ENCODE results near the gene BAZ2B. TPM values are rescaled to one million over a fixed set of nuclear protein-coding genes. Genes with fewer than 3 reads are reported as not detected.
A peak's percentile ranks its signal among the peaks of the same experiment; 100 is the strongest.

BAZ2B gene
- total RNA-seq, 2 donors from 2014 or later = 40.2 to 47.1 TPM

- Histone ChIP-seq H3K27ac (no peak overlapping the region), H3K27me3 (no peaks in the 10 kb centered on the region), H3K4me1 (no peaks in the 10 kb centered on the region), H3K9me3 (no peaks in the 10 kb centered on the region), H3K4me3 (no peak overlapping the region), H3K36me3 (no peaks in the 10 kb centered on the region)
- DNase-seq (ENCODE audit: low spot score) = no peak
- TF ChIP-seq CTCF (IDR thresholded peaks at IDR 0.05) = no peak
Observed at GRCh38 chr2:159623436-159623835, 7.1 kb upstream of the BAZ2B start.

- Histone ChIP-seq H3K36me3 (no peaks in the 10 kb centered on the region), H3K4me3 (no peak overlapping the region), H3K27me3 (no peaks in the 10 kb centered on the region), H3K4me1 (peaks cover 0 to 4% of the 10 kb centered on the region in 2 donors), H3K9me3 (no peaks in the 10 kb centered on the region), H3K27ac (no peak overlapping the region)
- no peak for DNase-seq (ENCODE audit: low spot score)
- no peak for TF ChIP-seq CTCF (IDR thresholded peaks at IDR 0.05)
Observed at GRCh38 chr2:159622966-159623365, 6.6 kb upstream of the BAZ2B start.

- H3K4me3 ChIP-seq = no peak overlapping the region
- no peak overlapping the region for H3K27ac ChIP-seq
- peaks cover 0 to 14% of the 10 kb centered on the region in 2 donors for H3K4me1 ChIP-seq
- H3K9me3 ChIP-seq = no peaks in the 10 kb centered on the region
- no peak for TF ChIP-seq CTCF (IDR thresholded peaks at IDR 0.05)
- H3K36me3 ChIP-seq = no peaks in the 10 kb centered on the region
- H3K27me3 ChIP-seq = no peaks in the 10 kb centered on the region
- DNase-seq (ENCODE audit: low spot score) = no peak
Observed at GRCh38 chr2:159620796-159621195, 4.4 kb upstream of the BAZ2B start.

- no peaks in the 10 kb centered on the region for H3K36me3 ChIP-seq
- no peaks in the 10 kb centered on the region for H3K9me3 ChIP-seq
- no peak for TF ChIP-seq CTCF (IDR thresholded peaks at IDR 0.05)
- no peaks in the 10 kb centered on the region for H3K27me3 ChIP-seq
- H3K4me1 ChIP-seq = peaks cover 0 to 19% of the 10 kb centered on the region in 2 donors
- DNase-seq (ENCODE audit: low spot score) = no peak
- peak overlapping the region in 1 of 2 donors; percentile 90 for H3K27ac ChIP-seq
- H3K4me3 ChIP-seq = peak overlapping the region in 1 of 2 donors; percentile 88
Observed at GRCh38 chr2:159617646-159618045, 1.3 kb upstream of the BAZ2B start.

GRCh38 chr2:159617100-159617499 lies 752 bp upstream of the BAZ2B start:
- no peak for TF ChIP-seq CTCF (IDR thresholded peaks at IDR 0.05)
- Histone ChIP-seq H3K4me1 (peaks cover 0 to 25% of the 10 kb centered on the region in 2 donors), H3K27ac (peak overlapping the region; percentile 90 to 99), H3K27me3 (no peaks in the 10 kb centered on the region), H3K36me3 (no peaks in the 10 kb centered on the region), H3K4me3 (peak overlapping the region; percentile 58 to 88), H3K9me3 (no peaks in the 10 kb centered on the region)
- DNase-seq (ENCODE audit: low spot score) = no peak
